ENCODE results near the gene ZBTB7C.
"Not testable (repeated sequence)": the region's sequence is repeated elsewhere in the genome, so short reads cannot be mapped to it uniquely, and the experiment has no call there.

Gene ZBTB7C

DNA sequence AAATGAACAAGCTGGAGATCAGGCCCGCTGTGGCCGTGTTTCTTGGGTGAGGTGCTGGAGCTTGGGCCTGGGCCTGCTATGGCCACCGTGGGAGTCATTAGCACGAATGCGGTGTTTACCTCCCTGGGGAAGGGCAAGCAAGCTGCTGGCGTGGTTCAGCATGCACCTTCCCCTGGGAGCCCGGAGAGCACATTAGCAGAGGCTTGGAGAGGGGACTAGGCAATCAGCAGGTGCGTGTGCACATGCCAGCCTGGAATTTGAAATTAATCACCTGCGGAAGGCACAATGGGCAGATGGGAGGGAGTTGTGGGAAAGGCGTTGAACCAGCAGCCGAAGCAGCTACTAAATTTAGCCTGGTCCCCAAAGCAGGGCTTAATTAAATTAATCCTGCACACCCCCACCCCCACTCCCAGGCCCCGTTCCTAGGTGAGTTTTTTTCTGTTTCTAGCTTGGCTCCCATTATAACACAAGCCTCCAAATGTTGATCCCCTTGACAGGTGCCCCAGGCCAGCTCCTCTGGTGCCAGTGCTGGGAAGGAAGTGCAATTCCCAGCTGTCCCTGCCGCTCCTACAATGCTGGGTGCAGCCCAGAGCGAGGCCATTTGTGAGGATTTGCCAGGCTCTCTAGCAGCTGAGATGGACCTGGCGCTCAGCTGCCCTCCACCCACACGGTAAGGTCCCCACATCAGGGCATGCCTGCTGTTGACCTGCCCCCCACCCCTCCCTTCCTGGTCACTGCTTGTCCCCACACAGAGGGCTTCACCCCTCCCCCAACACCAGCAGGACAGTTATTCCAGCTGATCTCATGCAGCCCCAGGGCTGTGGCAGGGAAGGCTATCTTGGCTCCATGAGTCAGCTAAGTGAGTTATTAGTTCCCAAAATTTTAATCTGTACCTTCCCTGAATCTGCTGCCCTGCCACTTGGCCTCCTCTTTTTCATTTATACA is 115.0 kb downstream of the ZBTB7C start:
- no peak for DNase-seq

DNA sequence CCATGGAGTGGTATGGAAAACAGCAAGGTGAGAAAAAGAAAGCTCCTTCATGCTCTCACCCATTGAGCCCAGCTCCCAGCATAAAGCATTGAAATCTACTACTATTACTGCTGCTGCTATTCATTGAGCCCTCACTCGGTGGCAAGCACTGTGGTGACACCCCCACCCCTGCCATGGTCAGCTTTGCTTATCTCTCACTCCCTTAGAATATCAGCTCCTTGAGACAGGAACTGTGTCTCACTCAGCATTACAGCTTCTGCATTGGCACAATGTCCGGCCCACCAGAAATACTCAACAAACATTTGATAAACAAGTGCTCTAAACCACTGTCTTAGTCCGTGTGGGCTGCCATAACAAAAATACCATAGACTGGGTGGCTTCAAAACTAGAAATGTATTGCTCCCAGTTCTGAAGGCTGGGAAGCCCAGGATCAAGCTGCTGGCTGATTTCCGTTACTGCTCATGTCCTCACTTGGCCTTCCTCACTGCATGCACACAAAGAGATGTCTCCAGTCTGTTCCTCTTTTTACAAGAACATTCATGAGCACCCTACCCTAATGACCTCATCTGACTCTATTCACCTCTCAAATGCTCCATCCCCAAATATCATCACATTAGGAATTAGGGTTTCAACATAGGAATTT is 116.3 kb downstream of the ZBTB7C start:
- no peak for DNase-seq

DNA sequence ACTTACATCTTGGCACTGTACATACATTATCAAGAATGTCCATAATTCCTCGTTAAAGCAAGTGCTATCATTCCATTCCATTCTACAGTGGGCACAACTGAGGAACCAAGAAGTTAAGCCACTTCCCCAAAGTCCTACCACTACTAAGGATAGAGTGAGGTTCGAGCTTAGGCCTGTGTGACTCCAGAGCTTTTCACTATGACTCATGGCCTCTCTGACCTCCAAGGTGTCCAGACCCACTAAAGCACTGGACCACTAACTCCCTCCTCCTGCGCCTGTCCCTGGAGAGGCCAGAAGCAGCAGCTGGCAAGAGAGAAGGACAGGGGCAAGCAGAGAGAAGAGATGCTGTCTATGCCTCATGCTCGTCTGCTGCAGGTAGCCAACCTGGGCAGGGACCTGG is 117.0 kb downstream of the ZBTB7C start:
- DNase-seq: no peak

DNA sequence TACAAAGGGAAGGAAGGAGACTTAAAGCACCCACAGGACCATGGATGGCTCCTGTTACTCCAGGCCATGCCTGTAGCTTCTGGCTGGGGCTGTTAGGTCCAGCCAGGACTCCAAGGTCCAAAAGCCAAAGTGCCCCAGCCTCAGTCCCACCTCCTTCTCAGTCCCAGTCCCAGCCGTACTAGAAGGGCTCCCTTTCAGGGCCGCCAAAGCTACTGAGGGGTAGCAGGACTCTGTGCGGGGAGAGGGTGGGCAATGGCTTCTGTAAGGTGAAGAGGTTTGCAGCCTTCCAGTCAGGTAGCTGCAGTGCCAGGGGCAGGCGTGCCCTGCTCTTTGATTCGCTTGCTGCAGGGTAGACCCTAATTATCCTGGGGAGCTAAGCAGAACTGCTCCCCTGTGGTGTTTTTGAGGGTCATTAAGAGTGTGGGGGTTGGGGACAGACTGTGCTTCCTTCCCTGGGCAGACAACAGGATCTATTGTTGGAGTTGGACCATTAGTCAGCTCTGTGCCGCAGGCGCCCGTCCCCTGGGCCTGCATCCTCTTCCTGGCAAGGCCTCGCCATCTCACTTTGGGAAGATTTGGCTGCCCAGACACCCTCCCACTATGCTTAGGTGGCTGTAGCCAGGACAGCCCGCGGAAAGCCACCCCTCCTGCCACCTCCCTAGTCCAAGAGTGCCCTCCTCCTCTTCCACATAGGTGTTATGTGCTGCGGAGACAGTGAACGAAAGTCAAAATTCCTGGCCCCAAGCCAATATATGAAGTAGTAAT is 118.8 kb downstream of the ZBTB7C start:
- no peak for DNase-seq

DNA sequence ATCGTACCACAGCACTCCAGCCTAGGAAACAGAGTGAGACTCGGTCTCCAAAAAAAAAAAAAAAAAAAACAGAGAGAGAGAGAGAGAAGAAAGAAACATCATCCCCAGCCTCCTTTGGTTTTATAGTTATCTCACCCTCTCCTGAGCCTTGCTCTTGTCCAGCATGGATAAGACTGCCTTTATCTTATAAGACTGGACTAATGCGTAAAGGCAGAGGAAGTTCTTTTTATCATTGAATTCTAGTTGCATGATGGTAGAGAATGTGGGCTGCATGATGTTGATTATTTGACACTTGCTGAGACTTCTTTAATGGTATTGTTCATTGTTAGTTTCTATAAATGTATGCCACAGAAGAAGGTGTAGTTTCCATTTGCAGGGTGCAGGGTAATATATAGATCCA is 124.4 kb downstream of the ZBTB7C start:
- DNase-seq: no peak

DNA sequence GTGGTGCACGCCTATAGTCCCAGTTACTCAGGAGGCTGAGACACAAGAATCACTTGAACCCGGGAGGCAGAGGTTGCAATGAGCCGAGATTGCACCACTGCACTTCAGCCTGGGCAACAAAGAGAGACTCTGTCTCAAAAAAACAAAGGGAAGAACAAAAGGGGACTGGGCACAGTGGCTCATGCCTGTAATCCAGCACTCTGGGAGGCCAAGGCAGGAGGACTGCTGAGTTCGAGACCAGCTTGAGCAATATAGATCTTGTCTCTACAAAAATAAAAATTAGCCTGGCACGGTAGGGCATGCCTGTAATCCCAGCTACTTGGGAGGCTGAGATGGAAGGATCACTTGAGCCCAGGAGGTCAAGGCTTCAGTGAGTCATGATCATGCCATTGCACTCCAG is 125.2 kb downstream of the ZBTB7C start:
- DNase-seq: not testable (repeated sequence)

DNA sequence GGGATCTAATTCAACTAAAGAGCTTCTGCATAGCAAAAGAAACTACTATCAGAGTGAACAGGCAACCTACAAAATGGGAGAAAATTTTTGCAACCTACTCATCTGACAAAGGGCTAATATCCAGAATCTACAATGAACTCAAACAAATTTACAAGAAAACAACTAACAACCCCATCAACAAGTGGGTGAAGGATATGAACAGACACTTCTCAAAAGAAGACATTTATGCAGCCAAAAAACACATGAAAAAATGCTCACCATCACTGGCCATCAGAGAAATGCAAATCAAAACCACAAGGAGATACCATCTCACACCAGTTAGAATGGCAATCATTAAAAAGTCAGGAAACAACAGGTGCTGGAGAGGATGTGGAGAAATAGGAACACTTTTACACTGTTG is 127.7 kb downstream of the ZBTB7C start:
- not testable (repeated sequence) for DNase-seq

DNA sequence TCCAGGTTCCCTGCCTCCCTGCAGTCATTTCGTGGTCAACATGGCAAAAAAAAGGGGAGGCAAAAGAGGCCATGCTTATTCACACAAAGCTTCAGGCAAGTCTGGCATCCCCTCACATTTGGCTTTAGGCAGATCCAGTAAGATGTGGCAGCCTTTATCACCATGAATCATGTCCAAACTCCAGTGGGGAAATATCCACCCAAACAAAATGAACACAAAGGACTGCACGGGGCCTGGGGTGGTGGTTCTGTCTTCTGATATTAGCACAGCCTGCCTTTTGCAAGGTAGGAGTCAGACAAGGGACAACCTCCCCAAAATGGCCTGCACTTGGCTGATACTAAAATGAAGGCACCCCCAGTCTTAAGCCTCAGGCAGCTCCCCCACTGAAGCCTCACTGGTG is 129.9 kb downstream of the ZBTB7C start:
- DNase-seq: no peak

DNA sequence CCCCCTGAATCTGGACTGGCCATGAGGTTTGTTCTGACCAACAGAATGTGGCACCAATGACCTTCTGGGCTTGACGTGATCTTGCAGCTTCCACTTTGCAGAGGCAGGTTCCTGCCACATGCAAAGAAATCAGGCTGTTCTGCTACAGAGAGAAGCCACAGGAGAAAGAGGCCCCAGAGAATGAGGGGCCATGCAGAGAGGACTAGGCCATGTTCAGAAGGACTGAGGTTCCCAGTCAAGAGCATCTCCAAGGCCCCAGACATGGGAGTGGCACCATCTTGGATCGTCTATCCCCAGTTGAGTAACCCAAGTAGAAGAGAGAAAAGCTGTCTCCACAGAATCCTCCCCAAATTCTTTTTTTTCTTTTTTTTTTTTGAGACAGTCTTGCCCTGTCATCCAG is 131.1 kb downstream of the ZBTB7C start:
- DNase-seq: no peak

DNA sequence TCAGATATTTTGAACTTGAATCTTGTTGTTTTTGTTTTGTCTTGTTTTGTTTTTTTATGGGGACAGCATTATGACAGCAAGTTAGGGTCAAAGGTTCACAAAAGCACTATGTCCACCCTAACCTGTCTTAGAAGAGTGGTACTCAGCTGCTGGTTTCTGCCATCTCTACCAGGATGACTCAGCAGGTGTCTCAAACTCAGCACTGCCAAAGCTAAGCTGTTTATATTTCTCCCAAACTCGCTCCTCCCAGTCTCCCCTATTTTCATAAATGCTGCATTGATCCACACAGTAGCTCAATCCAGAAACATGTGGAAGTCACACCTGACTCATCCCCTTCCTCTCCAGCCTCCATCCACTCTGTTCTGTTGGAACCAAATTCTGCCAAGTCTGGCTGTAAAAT is 134.9 kb downstream of the ZBTB7C start:
- DNase-seq: no peak

DNA sequence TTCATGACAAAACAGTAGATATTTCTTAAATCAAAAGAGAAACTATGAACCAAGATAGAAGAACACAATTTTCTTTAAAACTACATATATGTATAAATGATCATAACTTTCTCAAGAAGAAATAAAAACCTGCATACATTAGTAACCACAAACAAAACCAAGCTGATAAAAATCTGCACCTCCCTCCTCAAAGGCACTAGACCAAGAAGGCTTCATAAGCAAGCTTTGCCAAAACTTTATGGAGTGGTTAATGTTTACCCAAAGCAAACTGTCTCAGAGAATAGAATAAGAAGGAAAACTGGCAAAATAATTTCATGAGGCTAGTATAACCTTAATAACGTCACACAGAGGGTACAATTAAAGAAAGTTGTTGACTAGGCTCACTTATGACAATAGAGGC is 138.3 kb downstream of the ZBTB7C start:
- DNase-seq: no peak

DNA sequence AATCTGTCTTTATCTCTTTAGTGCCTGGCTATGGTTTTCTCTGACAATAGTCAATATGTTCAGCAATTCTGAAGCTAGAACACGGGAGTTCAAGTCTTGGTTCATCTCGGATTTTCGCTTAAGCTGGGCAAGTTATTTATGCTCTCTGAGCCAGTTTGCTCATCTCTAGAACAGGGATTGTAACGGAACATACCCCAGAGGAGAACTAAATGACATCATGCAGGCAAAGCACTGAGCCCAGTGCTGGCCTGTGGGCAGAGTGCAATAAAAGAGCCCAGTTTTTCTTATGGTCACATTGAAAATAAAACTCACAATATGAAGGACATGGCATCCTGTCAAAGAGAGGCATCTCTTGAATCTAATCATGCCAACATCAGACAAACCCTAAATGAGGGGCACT is 143.9 kb downstream of the ZBTB7C start:
- no peak for DNase-seq

DNA sequence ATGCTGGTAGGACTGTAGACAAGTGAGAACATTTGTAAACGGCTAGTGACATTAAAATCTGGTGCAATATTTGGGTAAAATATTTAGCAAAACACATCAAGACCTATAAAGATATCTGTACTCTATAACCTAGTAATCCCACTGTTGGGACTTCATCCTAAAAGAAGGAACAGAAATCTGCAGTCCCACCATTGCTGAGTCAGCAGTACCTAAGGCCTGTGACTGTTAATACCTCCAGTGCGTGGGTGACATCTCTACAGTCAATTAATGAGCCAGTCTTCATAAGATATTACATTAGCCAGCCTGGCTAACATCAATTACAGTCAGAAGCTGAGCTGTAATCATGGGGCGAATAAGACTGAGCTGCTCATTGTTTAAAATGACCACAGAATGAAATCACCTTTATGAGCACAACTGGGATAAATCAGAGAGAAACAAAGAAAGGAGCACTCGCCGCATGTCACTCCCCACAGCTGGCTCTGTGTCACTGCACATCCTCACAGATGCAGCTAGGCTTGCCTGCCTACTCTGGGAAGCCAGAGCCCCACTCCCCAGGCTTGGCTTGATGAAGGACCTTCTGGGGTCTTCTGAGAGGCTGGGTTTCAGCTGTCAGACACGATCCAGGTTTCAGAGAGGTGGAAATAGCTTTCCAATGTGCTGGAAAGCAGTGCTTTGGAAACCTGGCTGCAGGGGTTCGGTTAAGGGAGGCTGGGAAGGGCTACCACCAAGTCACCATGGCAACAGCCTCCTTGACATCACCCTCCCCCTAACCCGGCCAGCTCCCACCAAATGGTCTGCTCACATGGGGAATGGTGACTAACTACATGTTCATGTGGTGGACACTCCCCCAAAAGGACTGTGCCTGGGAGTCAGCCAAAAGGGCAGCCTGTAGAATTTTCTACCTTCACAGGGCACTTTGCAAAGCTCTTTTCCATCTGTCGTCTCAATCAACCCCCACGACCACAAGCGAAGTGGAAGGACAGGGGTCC is 145.0 kb downstream of the ZBTB7C start:
- DNase-seq: no peak

DNA sequence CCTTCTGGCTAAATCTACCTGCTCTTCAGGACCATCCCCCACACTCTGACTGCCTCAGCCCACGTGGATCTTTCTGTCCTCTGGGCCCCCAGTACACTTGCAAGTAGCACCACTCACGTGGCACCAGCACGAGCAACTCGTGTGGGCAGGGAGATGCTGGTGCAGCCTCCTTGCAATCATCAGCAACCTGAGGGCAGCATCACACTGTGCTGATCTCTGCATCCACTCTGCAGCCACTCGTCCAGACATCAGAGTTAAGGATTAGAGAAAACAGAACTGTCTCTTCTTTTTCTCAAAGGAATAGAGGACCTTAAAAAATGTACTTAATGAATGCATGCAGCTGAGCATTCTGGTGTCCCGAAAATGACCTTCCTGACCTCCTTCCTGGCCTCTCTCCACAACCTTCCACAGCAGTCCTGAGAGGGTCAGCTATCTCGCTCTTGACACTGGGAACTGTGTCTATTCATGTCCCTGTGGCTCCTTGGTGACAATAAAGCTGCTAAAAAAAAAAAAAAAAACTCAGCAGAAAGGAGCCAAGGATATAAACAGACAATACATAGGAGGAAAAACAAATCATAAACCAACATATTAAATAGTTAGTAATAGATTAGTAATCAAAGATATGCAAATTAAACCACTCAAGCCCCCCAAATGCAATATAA is 145.9 kb downstream of the ZBTB7C start:
- DNase-seq: no peak

DNA sequence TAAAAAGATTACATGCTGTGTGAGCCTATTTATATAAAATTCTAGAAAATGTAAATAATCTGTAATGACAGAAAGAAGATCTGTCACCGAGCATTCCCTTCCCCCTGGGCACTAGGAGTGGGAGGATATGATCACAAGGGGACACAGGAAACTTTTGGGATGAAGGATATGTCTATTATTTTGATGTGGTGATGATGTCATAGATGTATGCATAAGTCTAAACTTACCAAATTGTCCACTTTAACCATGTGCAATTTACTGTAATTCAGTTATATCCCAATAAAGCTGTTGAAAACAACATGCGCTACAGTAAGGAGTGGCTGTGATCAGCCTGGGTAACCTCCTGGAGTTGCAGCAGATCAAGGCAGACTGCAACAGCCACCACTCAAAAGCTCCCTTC is 148.9 kb downstream of the ZBTB7C start:
- no peak for DNase-seq

DNA sequence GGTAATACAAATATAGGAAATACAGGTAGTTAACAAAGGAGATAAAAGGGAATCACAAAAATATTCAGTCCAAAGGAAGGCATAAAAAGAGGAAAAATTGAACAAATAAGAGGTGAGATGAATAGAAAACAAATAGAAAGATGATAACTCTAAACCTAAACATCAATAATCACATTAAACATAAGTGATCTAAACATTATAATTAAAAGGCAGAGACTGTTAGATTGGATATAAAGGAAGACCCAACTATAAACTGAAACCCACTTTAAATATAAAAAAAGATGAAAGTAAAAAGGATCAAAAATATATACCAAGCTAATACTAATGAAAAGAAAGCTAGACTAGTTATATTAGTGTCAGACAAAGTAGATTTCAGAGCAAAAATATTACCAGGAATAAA is 152.3 kb downstream of the ZBTB7C start:
- no peak for DNase-seq

DNA sequence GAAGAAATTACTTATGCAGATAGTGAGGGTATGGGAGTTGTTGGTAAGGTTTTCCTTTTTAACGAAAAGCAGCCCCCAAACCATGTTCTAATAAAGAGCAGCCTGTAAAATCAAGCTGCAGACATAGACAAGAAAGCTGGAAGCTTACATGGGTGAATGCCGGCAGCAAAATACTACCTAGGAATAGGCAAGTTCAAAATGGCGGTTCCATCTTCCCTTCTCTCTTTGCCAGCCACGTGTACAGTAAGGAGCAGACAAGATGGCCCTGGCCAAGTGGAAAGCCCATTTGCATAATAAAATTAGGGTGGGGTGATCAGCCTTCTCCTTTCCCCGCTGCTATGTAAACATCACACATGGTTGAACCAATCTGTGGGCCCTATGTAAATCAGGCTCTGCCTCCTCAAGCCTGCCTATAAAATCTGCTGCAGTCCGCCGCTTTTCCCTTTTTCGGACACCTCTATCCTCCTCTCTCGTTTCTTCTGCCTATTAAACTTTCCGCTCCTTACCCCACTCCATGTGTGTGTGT is 155.0 kb downstream of the ZBTB7C start:
- no peak for DNase-seq

DNA sequence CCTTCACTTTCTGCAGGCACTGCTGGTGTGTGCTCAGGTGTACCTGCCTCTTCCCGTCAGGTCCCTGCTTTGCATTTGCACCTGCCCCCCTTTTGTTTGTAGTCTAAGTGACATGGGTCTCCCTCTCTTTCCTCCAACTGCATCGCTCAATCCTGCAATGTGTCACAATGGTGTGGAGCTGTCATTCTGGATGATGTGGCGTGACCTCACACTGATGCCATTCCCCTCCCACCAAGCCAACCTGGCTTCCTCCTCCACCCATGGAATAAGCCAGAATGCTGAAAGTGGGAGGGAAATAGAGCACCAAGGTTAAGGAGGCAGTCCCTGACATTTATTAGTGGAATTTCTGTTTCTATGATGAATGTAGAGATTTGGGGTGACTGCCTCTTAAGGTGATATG is 156.7 kb downstream of the ZBTB7C start:
- no peak for DNase-seq

DNA sequence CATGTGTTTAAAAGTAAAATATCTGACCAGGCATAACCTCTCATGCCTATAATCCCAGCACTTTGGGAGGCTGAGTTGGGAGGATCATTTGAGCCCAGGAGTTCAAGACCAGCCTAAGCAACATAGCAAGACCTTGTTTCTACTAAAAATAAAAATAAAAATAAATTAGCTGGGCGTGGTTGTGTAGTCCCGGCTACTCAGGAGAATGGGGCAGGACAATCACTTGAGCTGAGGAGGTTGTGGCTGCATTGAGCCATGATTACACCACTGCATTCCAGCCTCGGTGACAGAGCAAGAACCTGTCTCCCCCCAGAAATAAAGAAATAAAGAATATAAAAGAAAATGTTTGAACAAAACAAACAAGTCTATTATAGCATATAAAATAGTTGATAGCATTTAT is 158.3 kb downstream of the ZBTB7C start:
- no peak for DNase-seq

DNA sequence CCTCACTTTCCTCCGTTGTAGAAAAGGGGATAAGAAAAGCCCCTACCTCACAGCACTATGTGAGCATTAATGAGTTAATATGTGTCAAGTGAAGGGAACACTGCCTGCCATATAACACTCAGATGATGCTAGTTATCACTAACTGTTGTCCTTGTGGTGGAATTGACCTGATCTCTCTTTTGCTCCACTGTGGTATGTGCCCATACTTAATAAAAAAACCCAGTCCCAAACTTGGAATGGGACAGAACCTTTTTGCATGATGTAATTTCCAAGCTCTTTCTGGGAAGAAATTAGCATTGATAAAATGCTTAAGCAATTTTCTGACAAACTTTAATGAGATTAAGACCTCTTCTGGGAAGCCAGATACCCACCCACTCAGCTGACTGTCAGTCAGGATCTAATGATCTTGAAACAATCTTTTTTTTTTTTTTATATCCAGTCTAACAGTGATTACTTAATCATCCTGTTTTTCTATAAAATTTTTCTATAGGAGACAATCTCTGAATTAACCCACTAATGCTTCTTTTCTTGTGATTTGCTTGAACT is 158.7 kb downstream of the ZBTB7C start:
- DNase-seq: no peak

DNA sequence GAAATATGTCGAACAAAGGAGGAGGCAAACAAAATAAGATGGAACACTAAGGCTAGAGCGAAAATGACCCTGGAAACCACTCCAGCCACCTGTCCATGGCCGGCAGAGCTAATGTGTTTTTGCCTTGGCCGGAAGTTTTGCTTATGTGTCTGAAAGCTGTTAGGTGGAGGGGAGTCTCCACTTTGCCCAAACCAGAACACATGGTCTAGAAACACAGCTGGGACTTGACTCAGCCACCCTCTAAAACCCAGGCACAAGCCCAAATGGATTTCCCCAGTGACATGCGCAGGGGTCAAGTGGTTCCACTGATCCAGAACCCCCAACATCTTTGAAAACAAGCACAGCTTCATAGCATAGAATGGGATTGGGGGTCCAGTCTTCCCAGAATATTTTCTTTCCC is 159.3 kb downstream of the ZBTB7C start:
- no peak for DNase-seq
